ENCODE measurements around the gene TMEM201.

- no peak for TF ChIP-seq CTCF (conservative IDR thresholded peaks at IDR 0.05 in 1 of 2, IDR thresholded peaks at IDR 0.05 in 1 of 2; ENCODE audit: extremely low read depth in 1 of 2, insufficient read depth in 1 of 2, low read depth in 1 of 2, low read length in 2 of 2)
- no peak for TF ChIP-seq EZH2 (IDR thresholded peaks at IDR 0.05; ENCODE audit: borderline replicate concordance, low read length)
Observed at GRCh38 chr1:9613625-9614299, 25.1 kb downstream of the TMEM201 start.
